GM21825 (cell line): Measurements from ENCODE around the gene FBLN2.
"Not testable (repeated sequence)": the region's sequence is repeated elsewhere in the genome, so short reads cannot be mapped to it uniquely, and the experiment has no call there.

Source experiments
- ATAC-seq: cut with Tn5 transposase; IDR thresholded peaks from one replicate; pipeline ENCODE4 v1.9.1; 2021; ENCODE audit warnings: mild to moderate bottlenecking, moderate library complexity; ENCODE audit not compliant: unreplicated experiment

FBLN2 gene

GRCh38 chr3:13545952-13546454, 2.9 kb upstream of the FBLN2 start:
- no peak for ATAC-seq

GRCh38 chr3:13546667-13547171, 2.2 kb upstream of the FBLN2 start:
- ATAC-seq = no peak

- no peak for ATAC-seq
Measured at GRCh38 chr3:13547591-13548371, 1.1 kb upstream of the FBLN2 start.

- no peak for ATAC-seq
Measured at GRCh38 chr3:13549623-13550422, 898 bp downstream of the FBLN2 start.

DNA sequence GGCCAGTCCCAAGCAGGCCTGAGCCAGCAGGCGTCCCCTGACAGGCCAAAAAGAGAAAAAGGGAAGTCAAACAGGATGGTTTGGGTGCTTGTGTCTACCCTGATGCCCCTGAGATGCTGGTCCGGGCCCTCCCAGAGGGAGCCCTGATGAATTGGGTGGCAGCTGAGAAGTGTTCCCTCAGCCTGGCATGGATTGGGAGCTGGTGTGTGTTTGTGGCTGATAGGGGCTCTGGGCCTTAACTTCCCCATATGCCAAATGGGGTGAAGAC, 1.4 kb downstream of the FBLN2 start:
- no peak for ATAC-seq

DNA sequence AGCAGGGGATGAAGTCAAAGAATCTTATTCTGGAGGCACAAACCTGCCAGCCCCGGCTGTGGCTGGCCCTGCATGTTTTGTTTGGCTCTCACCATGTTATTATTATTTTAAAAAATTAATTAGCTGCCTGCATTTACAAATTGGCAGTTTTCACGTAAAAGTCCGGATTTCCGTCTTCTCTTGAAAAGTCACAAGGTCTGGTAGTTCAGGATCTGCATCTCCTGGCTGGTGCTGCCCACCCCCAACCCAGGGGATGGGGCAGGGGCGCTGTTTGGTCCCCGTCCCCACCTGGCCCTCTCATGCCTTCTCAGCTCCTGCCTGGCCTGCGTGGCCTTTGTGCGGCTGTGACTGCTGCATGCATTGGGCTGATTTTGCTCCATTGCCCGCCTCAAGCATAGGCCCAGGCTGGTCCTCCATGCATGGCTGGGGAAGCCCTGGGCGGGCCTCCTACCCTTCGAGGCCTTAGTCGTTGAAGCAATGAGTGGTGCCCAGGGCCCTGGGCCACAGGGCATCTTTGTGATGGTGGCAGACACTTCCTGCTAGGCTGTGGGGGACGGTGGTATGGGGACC, 2.0 kb downstream of the FBLN2 start:
- ATAC-seq = no peak

DNA sequence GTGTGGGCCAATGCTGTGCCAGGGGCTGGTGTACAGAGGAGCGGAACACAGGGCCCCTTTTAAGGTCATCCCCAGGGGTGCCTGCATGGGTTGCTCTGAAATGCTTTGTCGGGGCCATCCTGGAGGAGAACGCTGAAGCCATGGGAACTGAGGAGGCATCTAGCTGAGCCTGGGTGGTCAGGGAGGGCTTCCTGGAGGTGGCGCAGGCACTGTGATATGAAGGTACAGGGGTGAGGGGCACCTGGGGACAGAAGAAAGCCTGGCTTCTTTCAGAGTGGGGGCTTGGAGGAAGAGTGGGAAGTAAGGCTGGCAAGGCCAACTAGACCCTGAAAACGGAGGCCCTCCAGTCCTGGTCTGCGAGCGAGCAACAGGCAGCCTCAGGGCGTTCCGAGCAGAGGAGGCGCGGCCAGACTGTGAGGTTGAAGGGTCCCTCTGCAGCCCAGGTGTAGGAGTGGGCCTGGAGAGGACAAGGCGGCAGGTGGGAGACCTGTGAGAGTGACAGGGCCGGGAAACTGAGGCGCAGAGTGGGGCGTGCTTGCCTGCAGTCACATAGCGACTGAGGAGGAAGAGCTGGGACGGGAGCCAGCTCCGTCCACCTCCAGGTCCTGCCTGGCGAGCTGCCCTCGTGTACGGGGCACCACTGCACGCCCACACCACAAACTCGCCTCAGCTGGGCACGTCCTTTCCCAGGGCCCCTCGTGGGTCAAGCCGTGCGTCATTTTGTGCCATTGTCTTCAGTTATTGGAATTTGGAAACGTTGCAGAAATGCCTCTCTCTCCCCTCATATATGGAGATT, 4.1 kb downstream of the FBLN2 start:
- no peak for ATAC-seq

- no peak for ATAC-seq
Measured at GRCh38 chr3:13553686-13554085, 4.8 kb downstream of the FBLN2 start.

GRCh38 chr3:13555753-13556152, 6.8 kb downstream of the FBLN2 start:
- no peak for ATAC-seq

DNA sequence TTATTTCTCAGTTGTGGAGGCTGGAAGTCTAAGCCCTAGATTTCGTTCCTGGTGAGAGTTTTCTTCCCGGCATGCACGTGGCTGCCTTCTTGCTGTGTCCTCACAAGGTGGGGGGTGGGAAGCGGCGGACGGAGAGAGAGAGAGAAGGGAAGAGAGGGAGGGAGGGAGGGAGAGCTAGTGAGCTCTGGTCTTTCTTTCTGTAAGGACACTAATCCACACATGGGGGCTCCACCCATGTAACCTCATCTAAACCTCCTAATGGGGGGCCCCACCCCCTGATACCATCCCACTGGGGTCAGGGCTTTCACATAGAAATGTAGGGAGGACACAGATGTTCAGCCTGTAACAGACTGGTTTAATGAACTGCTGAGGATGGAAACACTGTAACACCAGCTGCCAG, 7.3 kb downstream of the FBLN2 start:
- no peak for ATAC-seq

GRCh38 chr3:13556917-13557316, 8.0 kb downstream of the FBLN2 start:
- ATAC-seq = no peak

DNA sequence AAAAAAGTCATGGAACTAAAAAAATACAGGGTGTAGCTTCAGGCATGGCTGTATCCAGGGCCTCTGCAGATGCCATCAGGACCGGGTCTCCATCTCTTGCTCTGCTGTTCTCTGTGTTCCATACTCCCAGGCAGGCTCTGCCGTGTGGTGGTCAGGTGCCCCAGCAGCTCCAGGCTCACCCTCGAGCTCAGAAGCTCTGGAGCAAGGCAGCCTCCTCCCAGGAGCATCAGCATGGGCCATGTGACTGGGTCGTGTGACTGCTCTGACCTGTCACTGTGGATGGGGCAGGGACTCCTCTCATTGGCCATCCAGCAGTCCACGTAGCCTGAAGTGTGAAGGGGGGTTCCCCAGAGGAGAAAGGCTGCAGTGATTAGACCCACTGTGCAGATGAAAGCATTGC, 8.5 kb downstream of the FBLN2 start:
- ATAC-seq = no peak

GRCh38 chr3:13557926-13558325, 9.0 kb downstream of the FBLN2 start:
- no peak for ATAC-seq

GRCh38 chr3:13558651-13559050, 9.7 kb downstream of the FBLN2 start:
- ATAC-seq = no peak

GRCh38 chr3:13559764-13560525, 11.0 kb downstream of the FBLN2 start:
- no peak for ATAC-seq

- ATAC-seq = no peak
Measured at GRCh38 chr3:13561376-13561775, 12.5 kb downstream of the FBLN2 start.

DNA sequence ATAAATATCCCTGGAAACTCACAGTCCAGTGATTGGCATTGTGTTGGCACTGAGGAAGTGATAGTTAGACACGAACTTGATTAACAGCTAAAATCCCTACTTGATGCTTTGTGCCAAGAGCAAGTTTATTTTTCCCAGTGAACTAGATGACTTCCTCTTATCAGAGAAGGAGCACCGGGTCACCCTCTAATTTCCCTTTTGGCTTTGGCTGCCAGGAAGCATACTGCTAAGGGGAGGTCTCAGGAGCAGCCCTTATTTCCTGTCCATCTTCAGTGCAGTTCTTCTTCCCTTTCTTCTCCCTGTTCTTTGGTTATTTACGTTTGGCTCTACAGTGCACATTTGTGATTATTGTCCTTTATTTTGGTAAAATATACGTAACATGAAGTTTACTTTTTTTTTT, 13.0 kb downstream of the FBLN2 start:
- ATAC-seq = no peak

GRCh38 chr3:13562421-13562820, 13.5 kb downstream of the FBLN2 start:
- not testable (repeated sequence) for ATAC-seq

- ATAC-seq = no peak
Measured at GRCh38 chr3:13563321-13563720, 14.4 kb downstream of the FBLN2 start.

DNA sequence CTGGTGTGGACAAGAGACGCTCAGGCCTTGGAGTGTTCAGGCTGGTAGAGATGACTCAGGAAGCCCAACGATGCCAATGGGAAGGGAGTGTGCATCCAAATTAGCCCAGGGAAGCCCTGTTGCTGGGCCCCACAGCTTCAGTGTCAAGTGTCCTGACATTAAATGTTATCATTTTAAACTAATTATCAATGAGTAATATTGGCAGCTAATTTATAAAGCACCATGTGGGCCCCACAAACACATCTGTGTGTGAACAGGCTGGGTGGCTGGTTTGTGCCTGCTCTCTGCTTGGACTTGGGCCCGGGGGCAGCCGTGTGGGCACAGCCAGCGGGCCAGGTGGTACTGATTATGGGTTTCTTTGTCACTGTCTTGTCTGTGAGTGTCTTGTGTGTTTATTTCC, 15.0 kb downstream of the FBLN2 start:
- ATAC-seq = no peak
